Testis (tissue), 3 donors: ENCODE data around the gene ANTXR2. TPM values are rescaled to one million over a fixed set of nuclear protein-coding genes. Genes with fewer than 3 reads are reported as not detected.

Experiments
- DNase-seq: peaks from one replicate; pipeline ENCODE4 v3.0.0-alpha.2; 2019
- H3K27ac ChIP-seq, 2 donors: fragments of 200-600 bp; sonication (generic); one replicate each; pipeline ENCODE4 v1.5.1; 2019
- H3K27me3 ChIP-seq: fragments of 200-600 bp; sonication (generic); one replicate; pipeline ENCODE4 v1.5.1; 2019
- H3K36me3 ChIP-seq: fragments of 200-600 bp; sonication (generic); one replicate; pipeline ENCODE4 v1.5.1; 2017; ENCODE audit warnings: low read depth; ENCODE audit errors: missing control alignments
- H3K4me1 ChIP-seq: fragments of 200-600 bp; sonication (generic); one replicate; pipeline ENCODE4 v1.5.1; 2019
- H3K4me3 ChIP-seq, 2 donors: fragments of 200-600 bp; sonication (generic); one replicate each; pipeline ENCODE4 v1.5.1; 2017 to 2019
- H3K9me3 ChIP-seq: fragments of 200-600 bp; sonication (generic); one replicate; pipeline ENCODE4 v1.5.1; 2017
- CTCF ChIP-seq, 3 experiments: fragments of 450-650 bp in 2 of 3; fragments of 200-600 bp in 1 of 3; sonication (generic) in 1 of 3; IDR thresholded peaks; one replicate each; pipeline ENCODE4 v1.5.1; 2016 to 2019; ENCODE audit warnings: antibody characterized with exemption in 3 of 3, mild to moderate bottlenecking in 2 of 3, moderate library complexity in 1 of 3
- POLR2A ChIP-seq: fragments of 450-650 bp; IDR thresholded peaks from one replicate; pipeline ENCODE4 v1.6.1; 2017; ENCODE audit warnings: antibody characterized with exemption, mild to moderate bottlenecking, moderate library complexity
- WGBS, 2 donors: methylation state at CpG; one replicate each; pipeline ENCODE4 v1.1.5; 2018; 5-methylcytosine and 5-hydroxymethylcytosine counted together
- intact Hi-C: fragments of 100-400 bp; cut with DNase I; formaldehyde crosslinking; loops from one replicate; pipeline ENCODE4 v1.15.1; 2023; ENCODE audit warnings: low total_unique reads
- polyA plus RNA-seq: library from polyadenylated mRNA; stranded (reverse); fragments of 350-450 nt; fragmentation: Illumina TruSeq; extraction: RNeasy Lipid Tissue Mini Kit (QIAGEN cat#74804); gene quantifications from one replicate; pipeline ENCODE4 v1.2.3, GENCODE V29; 2014; ENCODE audit warnings: low read depth, low replicate concordance; ENCODE audit not compliant: insufficient read depth
- total RNA-seq, 2 donors: library from RNA; depleted of rRNA; stranded (reverse); fragments of >200 nt; gene quantifications; one replicate each; pipeline ENCODE4 v1.2.3, GENCODE V29; 2016

ANTXR2 gene
- total and polyA plus RNA-seq, 3 donors from 2014 or later = 23.8 to 30.8 (median 30.4) TPM

- H3K36me3 ChIP-seq = no peaks in the 10 kb centered on the region
- 93 to 96% methylated on average over 5 of the region's 5 CpGs for WGBS, 2 donors
Measured at GRCh38 chr4:79906303-79906702, 166.7 kb downstream of the ANTXR2 start.

GRCh38 chr4:79905212-79905611 is 167.8 kb downstream of the ANTXR2 start:
- TF ChIP-seq CTCF (IDR thresholded peaks at IDR 0.05) (no peak), POLR2A (no peak)
- intact Hi-C loops = no loop called here

More at GRCh38 chr4:79906303-79906702, 166.7 kb downstream of the ANTXR2 start:
- Histone ChIP-seq H3K9me3 (no peaks in the 10 kb centered on the region), H3K27me3 (no peaks in the 10 kb centered on the region), H3K4me1 (no peaks in the 10 kb centered on the region), H3K4me3 (no peak overlapping the region), H3K27ac (no peak overlapping the region)
- intact Hi-C loops = no loop called here
- DNase-seq = no peak
- TF ChIP-seq POLR2A (no peak), CTCF (IDR thresholded peaks at IDR 0.05) (no peak)

GRCh38 chr4:79904331-79904730 is 168.7 kb downstream of the ANTXR2 start:
- TF ChIP-seq CTCF (IDR thresholded peaks at IDR 0.05) = no peak
- no peak for TF ChIP-seq POLR2A
- DNase-seq = no peak
- H3K4me1 ChIP-seq = no peaks in the 10 kb centered on the region
- H3K9me3 ChIP-seq = no peaks in the 10 kb centered on the region
- H3K27ac ChIP-seq = no peak overlapping the region
- H3K27me3 ChIP-seq = no peaks in the 10 kb centered on the region
- no peak overlapping the region for H3K4me3 ChIP-seq
- 90 to 95% methylated on average over 1 of the region's 1 CpG for WGBS, 2 donors
- no peaks in the 10 kb centered on the region for H3K36me3 ChIP-seq
- intact Hi-C loops = no loop called here

More at GRCh38 chr4:79905212-79905611, 167.8 kb downstream of the ANTXR2 start:
- Histone ChIP-seq H3K27ac (no peak overlapping the region), H3K27me3 (no peaks in the 10 kb centered on the region), H3K36me3 (no peaks in the 10 kb centered on the region), H3K9me3 (no peaks in the 10 kb centered on the region), H3K4me3 (no peak overlapping the region), H3K4me1 (no peaks in the 10 kb centered on the region)
- DNase-seq = no peak

- Histone ChIP-seq H3K27me3 (no peaks in the 10 kb centered on the region), H3K4me3 (no peak overlapping the region), H3K9me3 (no peaks in the 10 kb centered on the region), H3K36me3 (no peaks in the 10 kb centered on the region), H3K27ac (no peak overlapping the region), H3K4me1 (no peaks in the 10 kb centered on the region)
- TF ChIP-seq POLR2A = no peak
- no peak for TF ChIP-seq CTCF (IDR thresholded peaks at IDR 0.05)
- no peak for DNase-seq
- intact Hi-C loops = no loop called here
- 38 to 64% methylated on average over 2 of the region's 2 CpGs for WGBS, 2 donors
Measured at GRCh38 chr4:79900182-79900581, 172.8 kb downstream of the ANTXR2 start.

- TF ChIP-seq CTCF (IDR thresholded peaks at IDR 0.05) (no peak), POLR2A (no peak)
- Histone ChIP-seq H3K27ac (no peak overlapping the region), H3K4me3 (no peak overlapping the region), H3K36me3 (no peaks in the 10 kb centered on the region), H3K27me3 (no peaks in the 10 kb centered on the region), H3K4me1 (no peaks in the 10 kb centered on the region), H3K9me3 (no peaks in the 10 kb centered on the region)
- intact Hi-C loops = no loop called here
- 82 to 90% methylated on average over 4 of the region's 4 CpGs for WGBS, 2 donors
- no peak for DNase-seq
Measured at GRCh38 chr4:79899481-79899880, 173.5 kb downstream of the ANTXR2 start.
